Fibroblast of mammary gland (primary cell): ENCODE data around the gene GRB14.

ENCODE experiments used
- DNase-seq: peaks from one replicate; pipeline ENCODE4 v3.0.0-alpha.2; 2010; ENCODE audit warnings: low read depth
- H3K4me3 ChIP-seq: 2 replicates; pipeline ENCODE4 v1.5.1; 2011; ENCODE audit warnings: low read depth, mild to moderate bottlenecking, low read length, moderate library complexity; ENCODE audit not compliant: control insufficient read depth
- TF ChIP-seq, protein P1 (sequence below): conservative IDR thresholded peaks from 2 replicates; pipeline ENCODE4 v1.5.1; 2011; ENCODE audit warnings: low read depth, low read length, inconsistent platforms; ENCODE audit not compliant: control insufficient read depth, insufficient read depth

Gene GRB14

GRCh38 chr2:164570475-164570874, 50.8 kb downstream of the GRB14 start:
- TF ChIP-seq, protein P1, sequence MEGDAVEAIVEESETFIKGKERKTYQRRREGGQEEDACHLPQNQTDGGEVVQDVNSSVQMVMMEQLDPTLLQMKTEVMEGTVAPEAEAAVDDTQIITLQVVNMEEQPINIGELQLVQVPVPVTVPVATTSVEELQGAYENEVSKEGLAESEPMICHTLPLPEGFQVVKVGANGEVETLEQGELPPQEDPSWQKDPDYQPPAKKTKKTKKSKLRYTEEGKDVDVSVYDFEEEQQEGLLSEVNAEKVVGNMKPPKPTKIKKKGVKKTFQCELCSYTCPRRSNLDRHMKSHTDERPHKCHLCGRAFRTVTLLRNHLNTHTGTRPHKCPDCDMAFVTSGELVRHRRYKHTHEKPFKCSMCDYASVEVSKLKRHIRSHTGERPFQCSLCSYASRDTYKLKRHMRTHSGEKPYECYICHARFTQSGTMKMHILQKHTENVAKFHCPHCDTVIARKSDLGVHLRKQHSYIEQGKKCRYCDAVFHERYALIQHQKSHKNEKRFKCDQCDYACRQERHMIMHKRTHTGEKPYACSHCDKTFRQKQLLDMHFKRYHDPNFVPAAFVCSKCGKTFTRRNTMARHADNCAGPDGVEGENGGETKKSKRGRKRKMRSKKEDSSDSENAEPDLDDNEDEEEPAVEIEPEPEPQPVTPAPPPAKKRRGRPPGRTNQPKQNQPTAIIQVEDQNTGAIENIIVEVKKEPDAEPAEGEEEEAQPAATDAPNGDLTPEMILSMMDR: no peak
- no peak for DNase-seq
- no peak overlapping the region for H3K4me3 ChIP-seq

- DNase-seq: no peak
- no peak overlapping the region for H3K4me3 ChIP-seq
- TF ChIP-seq, protein P1: no peak
These were observed 51.9 kb downstream of the GRB14 start for GRCh38 chr2:164569378-164569777.

DNA sequence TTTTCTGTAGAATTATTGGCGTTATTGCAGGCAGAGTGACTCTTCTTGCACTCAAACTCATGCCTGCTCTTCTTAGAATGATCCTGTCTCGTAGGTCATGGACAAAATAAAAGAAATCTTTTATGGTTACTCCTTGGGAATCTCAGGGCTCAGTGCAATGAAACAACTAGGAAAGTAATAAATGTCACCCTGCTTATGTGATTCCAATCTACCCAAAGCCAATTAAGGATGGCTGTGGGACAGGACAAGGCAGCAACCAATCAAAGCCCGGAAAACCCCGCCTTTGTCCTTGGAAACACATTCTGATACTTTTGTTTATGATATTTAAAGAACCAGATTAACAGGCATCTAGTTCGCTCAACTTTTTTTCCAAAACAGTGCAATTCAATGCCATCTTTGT, 53.0 kb downstream of the GRB14 start:
- DNase-seq: no peak
- TF ChIP-seq, protein P1: no peak
- H3K4me3 ChIP-seq: no peak overlapping the region

DNA sequence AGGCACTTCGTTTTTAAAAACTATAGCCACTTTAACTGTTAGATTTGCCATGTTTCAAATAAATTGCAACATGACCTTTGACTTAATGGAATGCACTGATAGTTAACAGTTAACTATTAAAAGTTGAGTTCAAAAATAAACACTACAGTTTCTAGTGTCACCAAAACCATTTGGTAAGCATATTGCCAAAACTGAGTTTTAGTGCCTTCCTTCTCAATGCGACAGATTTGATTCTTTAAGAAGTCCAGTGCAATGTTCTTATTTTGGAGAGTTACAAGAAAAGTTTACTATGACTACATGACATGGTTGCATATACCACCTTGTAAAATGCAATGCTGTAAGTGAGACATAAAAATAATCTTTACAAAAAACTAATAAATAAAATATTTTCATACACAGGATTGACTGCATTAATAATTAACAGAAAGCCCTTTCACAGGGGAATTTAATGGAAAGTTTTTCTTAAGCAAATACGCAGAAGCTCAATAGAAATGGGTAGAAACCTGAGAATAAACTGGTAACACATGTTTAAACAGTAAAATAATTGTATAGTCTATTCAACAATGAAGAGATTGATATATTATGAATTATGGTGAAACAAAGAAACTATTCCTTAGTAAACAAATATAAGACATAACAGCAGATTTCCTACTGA, 53.8 kb downstream of the GRB14 start:
- TF ChIP-seq, protein P1: no peak
- H3K4me3 ChIP-seq: no peak overlapping the region
- DNase-seq: no peak

DNA sequence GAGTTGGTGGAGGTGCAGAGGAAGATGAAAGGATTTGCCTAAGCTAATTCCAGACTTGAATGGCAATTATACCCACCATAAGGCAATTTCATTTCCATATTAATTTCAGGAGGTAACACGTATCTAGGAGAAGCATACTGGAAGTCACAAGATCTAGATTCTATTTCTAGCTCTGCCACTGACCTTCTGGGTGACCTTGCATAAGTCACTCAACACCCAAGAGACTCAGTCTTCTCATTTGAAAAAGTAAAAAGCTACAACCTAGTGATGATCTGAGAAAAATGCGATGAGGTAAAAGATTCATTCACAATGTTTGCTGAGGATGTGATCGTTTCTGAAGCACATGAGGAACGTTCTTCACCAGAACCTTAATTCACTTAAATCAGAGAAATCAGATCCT, 55.9 kb downstream of the GRB14 start:
- H3K4me3 ChIP-seq: no peak overlapping the region
- TF ChIP-seq, protein P1: no peak
- no peak for DNase-seq

DNA sequence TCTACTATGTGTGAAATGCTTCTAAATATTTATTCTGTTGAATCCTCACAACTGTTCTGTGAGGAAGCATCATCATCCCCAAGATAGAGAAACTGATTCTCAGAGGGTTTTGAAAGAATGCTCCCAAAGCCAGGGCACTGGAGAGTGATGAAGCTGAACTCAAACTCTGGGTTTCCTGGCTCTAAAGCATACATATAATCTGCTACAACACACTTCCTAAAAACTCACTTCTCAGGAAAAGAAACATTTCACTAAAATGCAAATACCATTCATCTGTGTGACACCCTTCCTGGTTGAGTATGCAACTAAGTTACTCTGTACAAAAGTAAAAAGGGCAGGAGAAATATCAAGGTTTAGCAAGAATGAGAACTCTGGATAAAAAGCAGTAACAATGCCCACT, 58.6 kb downstream of the GRB14 start:
- DNase-seq: no peak
- no peak overlapping the region for H3K4me3 ChIP-seq
- TF ChIP-seq, protein P1: no peak

DNA sequence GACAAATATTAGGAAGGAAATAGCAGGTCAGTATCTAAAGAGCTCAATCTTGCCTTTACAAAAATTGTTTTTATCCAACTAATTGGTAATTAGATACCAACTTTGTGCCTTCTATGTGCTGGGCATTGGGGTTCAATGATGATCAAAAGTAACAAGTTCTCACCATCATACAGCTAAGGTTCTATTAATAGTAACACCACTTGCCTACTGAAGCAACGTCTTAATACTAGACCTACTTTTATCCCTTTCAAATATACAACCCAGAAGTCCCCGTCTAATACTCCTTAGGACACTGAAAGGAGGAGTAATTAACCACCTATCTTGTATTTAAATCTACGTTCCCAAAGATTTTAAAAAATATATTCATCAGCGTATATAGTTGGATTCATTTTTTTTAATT, 59.3 kb downstream of the GRB14 start:
- H3K4me3 ChIP-seq: no peak overlapping the region
- no peak for DNase-seq
- TF ChIP-seq, protein P1: no peak
